ENCODE data around the gene HAGHL.

DNA sequence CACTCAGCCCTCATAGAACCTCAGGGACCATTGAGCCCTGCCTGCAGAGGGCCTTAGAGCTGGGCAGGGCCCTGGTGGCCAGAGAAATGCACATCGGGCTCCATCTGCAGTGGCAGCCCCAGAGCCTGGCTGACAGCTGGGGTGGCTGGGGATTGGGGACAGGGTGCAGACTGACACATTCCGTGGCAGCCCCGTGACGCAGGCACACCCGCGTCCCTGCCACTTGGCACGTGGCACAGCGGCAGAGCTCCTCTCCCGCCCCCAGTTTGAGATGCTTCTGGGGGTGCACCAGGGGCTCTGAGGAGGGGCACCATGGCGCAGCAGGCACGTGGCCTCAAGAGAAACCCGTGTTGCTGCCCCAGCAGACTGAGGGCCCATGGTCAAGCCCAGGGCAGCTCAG lies 23.5 kb upstream of the HAGHL start:
- TF ChIP-seq, protein P1, sequence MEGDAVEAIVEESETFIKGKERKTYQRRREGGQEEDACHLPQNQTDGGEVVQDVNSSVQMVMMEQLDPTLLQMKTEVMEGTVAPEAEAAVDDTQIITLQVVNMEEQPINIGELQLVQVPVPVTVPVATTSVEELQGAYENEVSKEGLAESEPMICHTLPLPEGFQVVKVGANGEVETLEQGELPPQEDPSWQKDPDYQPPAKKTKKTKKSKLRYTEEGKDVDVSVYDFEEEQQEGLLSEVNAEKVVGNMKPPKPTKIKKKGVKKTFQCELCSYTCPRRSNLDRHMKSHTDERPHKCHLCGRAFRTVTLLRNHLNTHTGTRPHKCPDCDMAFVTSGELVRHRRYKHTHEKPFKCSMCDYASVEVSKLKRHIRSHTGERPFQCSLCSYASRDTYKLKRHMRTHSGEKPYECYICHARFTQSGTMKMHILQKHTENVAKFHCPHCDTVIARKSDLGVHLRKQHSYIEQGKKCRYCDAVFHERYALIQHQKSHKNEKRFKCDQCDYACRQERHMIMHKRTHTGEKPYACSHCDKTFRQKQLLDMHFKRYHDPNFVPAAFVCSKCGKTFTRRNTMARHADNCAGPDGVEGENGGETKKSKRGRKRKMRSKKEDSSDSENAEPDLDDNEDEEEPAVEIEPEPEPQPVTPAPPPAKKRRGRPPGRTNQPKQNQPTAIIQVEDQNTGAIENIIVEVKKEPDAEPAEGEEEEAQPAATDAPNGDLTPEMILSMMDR (IDR thresholded peaks at IDR 0.05) = no peak
- TF ChIP-seq ZFX (IDR thresholded peaks at IDR 0.05; ENCODE audit: borderline replicate concordance) = no peak

Measured in 22Rv1 (cell line).